ENCODE results near the gene OTUD7B.

OTUD7B gene

DNA sequence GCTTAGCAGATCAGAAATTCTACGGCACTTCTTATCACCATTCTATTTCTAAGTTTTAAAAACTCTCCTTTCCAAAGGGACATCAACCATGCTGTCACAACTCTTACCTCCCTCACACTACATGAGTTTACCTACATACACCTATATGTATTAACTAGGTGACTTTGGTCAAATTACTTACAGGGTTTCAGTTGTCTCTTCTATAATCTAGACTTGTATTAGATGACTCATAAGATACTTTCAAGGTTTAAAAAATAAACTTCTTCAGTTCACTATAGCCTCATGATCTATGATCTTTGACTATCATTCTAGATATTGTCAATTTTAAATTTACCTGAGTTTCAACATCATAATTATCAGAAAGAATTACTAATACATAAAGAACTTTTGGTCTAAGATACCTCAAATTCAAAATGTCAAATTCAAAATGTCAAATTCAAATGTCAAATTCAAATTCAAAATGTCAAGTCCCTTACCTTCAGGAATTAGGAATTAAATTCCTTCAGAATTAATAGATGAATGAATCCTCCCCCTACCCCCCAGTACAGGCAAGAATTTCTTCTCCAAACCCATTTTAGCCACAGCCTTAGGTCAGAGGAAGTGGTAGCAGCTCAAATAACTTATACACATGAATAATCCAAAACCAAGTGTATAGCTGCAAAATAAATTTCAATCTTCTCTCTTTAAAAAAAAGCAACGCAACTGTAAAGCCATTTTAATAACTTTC is 31.1 kb downstream of the OTUD7B start:
- no peak overlapping the region for H3K27ac ChIP-seq (ENCODE audit: low read depth, low read length)

DNA sequence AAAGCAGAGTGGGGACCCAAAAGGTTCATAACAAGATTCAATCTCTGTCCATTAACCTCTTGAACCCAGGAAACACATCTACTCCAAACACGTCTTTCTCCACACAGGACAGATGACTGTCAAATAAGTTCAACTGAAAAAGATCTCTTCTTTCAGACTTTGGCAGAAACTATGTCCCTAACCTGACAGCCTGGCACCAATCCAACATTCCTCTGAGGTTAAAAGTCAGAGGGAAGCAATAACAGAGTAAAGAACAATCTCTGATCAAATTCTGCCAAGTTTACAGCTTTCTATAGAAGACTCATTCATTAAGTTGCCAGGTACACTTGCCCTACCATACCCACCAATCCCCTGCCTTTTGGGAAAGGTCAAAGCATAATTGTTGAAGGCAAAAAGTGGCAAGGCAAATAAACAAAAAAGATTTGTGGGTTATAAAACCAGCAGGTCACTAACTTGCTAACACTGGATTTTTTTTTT is 31.9 kb downstream of the OTUD7B start:
- no peaks in the 10 kb centered on the region for H3K27me3 ChIP-seq (ENCODE audit: control insufficient read depth, insufficient read depth, low read length)
- no peaks in the 10 kb centered on the region for H3K4me1 ChIP-seq (ENCODE audit: control insufficient read depth, insufficient read depth, low read length)
- H3K27ac ChIP-seq (ENCODE audit: low read depth, low read length): no peak overlapping the region; the same call in 1 of the 2 replicates
- H3K36me3 ChIP-seq (ENCODE audit: control insufficient read depth, insufficient read depth, low read length): peaks cover 29% of the 10 kb centered on the region
- H3K9me3 ChIP-seq (ENCODE audit: control insufficient read depth, insufficient read depth, low read depth, low read length): no peaks in the 10 kb centered on the region
- no peak overlapping the region for H3K9ac ChIP-seq (ENCODE audit: low read length)
- H3K4me3 ChIP-seq (ENCODE audit: low read depth, low read length): no peak overlapping the region

More for the DNA sequence above, 31.1 kb downstream of the OTUD7B start:
- no peak overlapping the region for H3K9ac ChIP-seq (ENCODE audit: low read length)
- H3K4me1 ChIP-seq (ENCODE audit: control insufficient read depth, insufficient read depth, low read length): no peaks in the 10 kb centered on the region
- no peaks in the 10 kb centered on the region for H3K27me3 ChIP-seq (ENCODE audit: control insufficient read depth, insufficient read depth, low read length)
- H3K36me3 ChIP-seq (ENCODE audit: control insufficient read depth, insufficient read depth, low read length): peaks cover 24% of the 10 kb centered on the region
- no peak overlapping the region for H3K4me3 ChIP-seq (ENCODE audit: low read depth, low read length)
- H3K9me3 ChIP-seq (ENCODE audit: control insufficient read depth, insufficient read depth, low read depth, low read length): no peaks in the 10 kb centered on the region

DNA sequence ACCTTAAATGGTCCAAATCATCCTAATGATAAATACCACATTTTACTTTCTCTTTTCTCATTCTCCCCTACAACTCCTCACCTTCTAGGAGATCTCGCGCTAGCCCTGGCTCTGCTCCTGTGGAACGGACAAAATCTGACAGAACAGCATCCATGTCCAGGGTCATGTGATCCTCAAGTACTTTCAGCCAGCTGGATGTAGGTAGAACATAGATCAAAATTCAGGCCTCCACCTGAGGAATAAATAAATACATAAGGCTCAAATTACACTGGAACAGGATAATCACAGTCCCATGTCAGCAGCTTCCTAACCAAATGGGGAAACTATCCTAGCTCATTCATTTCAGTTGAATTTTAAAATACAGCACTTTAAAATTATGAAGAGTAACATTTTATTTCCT is 33.2 kb downstream of the OTUD7B start:
- Histone ChIP-seq H3K4me3 (ENCODE audit: low read depth, low read length) (no peak overlapping the region), H3K9me3 (ENCODE audit: control insufficient read depth, insufficient read depth, low read depth, low read length) (no peaks in the 10 kb centered on the region), H3K27ac (ENCODE audit: low read depth, low read length) (no peak overlapping the region), H3K27me3 (ENCODE audit: control insufficient read depth, insufficient read depth, low read length) (no peaks in the 10 kb centered on the region), H3K4me1 (ENCODE audit: control insufficient read depth, insufficient read depth, low read length) (no peaks in the 10 kb centered on the region), H3K9ac (ENCODE audit: low read length) (no peak overlapping the region), H3K36me3 (ENCODE audit: control insufficient read depth, insufficient read depth, low read length) (peaks cover 41% of the 10 kb centered on the region)

DNA sequence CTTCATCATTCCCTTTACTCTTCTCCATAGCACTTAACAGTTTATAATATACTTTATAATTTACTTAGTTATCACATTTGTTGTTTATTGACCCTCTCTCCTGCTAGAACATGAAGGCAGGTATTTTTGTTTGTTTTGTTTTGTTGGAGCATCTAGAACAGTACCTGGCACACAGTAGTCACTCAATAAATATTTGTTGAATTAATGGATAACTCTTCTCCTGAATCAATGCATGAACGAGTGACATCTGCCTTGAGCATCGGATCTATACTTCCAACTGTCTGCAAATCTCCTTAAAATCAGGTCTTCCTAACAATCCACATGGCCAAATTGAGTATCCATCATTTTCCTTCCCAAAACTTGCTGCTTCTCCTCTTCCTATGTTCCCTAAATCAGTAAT is 38.0 kb downstream of the OTUD7B start:
- Histone ChIP-seq H3K27me3 (ENCODE audit: control insufficient read depth, insufficient read depth, low read length) (no peaks in the 10 kb centered on the region), H3K9me3 (ENCODE audit: control insufficient read depth, insufficient read depth, low read depth, low read length) (no peaks in the 10 kb centered on the region), H3K9ac (ENCODE audit: low read length) (no peak overlapping the region), H3K4me1 (ENCODE audit: control insufficient read depth, insufficient read depth, low read length) (no peaks in the 10 kb centered on the region), H3K36me3 (ENCODE audit: control insufficient read depth, insufficient read depth, low read length) (peaks cover 80% of the 10 kb centered on the region), H3K27ac (ENCODE audit: low read depth, low read length) (no peak overlapping the region), H3K4me3 (ENCODE audit: low read depth, low read length) (no peak overlapping the region)

DNA sequence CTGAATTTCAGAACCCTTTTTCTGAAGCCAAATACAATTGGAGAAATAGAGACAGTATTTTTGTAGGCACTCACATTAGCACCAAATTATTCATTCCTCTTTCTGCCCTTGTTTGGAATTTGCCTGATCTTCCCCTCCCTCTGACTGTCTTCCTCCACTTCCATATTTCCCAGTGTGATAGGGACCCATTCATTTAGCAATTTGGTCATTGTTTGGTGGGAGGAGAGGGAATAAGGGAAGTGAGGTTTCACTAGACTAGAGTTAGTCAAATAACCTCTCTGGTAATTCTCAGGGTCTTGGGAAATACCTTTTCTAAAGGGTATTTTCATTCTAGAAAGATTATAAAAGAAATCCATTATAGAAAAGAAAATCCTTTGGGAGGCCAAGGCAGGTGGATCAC is 42.9 kb downstream of the OTUD7B start:
- no peaks in the 10 kb centered on the region for H3K4me1 ChIP-seq (ENCODE audit: control insufficient read depth, insufficient read depth, low read length)
- no peaks in the 10 kb centered on the region for H3K9me3 ChIP-seq (ENCODE audit: control insufficient read depth, insufficient read depth, low read depth, low read length)
- H3K36me3 ChIP-seq (ENCODE audit: control insufficient read depth, insufficient read depth, low read length): peaks cover 89% of the 10 kb centered on the region

DNA sequence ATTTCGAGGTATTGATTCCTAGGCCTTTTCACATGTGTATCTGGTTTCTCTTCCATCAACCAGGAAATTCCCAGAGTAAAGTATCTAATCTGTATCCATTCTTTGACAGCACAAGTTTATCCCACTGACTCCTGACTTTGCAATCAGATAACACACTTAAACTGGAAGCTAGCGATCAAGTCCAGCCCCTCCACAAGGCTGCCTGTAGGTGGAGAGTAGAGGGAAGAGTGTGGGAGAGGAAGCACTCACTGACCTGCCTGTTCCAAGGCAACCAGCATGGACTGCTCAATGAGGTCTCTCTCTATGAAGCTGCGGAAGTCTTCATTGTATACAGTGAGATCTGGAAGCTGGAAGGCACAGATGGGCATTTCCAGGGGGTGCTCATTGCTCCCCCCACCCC is 43.5 kb downstream of the OTUD7B start:
- peaks cover 88% of the 10 kb centered on the region for H3K36me3 ChIP-seq (ENCODE audit: control insufficient read depth, insufficient read depth, low read length)
- H3K9me3 ChIP-seq (ENCODE audit: control insufficient read depth, insufficient read depth, low read depth, low read length): no peaks in the 10 kb centered on the region
- no peak overlapping the region for H3K27ac ChIP-seq (ENCODE audit: low read depth, low read length)
- no peaks in the 10 kb centered on the region for H3K27me3 ChIP-seq (ENCODE audit: control insufficient read depth, insufficient read depth, low read length)
- H3K4me1 ChIP-seq (ENCODE audit: control insufficient read depth, insufficient read depth, low read length): no peaks in the 10 kb centered on the region
- H3K4me3 ChIP-seq (ENCODE audit: low read depth, low read length): no peak overlapping the region
- no peak overlapping the region for H3K9ac ChIP-seq (ENCODE audit: low read length)

More for the DNA sequence above, 42.9 kb downstream of the OTUD7B start:
- Histone ChIP-seq H3K4me3 (ENCODE audit: low read depth, low read length) (no peak overlapping the region), H3K27ac (ENCODE audit: low read depth, low read length) (no peak overlapping the region), H3K27me3 (ENCODE audit: control insufficient read depth, insufficient read depth, low read length) (no peaks in the 10 kb centered on the region), H3K9ac (ENCODE audit: low read length) (no peak overlapping the region)

DNA sequence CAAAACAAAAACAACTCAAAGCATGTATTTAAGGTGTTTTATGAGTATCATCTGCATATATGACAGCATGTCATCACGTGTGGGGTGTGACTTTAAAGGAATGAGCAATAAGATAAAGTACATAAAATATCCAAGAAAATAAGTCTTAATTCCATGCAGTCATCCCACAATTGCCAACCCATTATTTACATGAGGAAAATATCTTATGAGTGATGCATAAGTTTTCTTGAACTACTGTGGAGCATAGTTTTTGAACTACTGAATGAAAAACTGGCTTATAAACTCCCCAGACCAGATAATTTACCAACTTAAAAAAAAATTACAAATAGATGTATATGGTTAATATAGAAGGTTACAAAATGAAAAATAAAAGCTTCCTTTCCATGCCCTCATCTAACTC is 44.1 kb downstream of the OTUD7B start:
- peaks cover 81% of the 10 kb centered on the region for H3K36me3 ChIP-seq (ENCODE audit: control insufficient read depth, insufficient read depth, low read length)
- no peak overlapping the region for H3K9ac ChIP-seq (ENCODE audit: low read length)
- H3K4me1 ChIP-seq (ENCODE audit: control insufficient read depth, insufficient read depth, low read length): no peaks in the 10 kb centered on the region

DNA sequence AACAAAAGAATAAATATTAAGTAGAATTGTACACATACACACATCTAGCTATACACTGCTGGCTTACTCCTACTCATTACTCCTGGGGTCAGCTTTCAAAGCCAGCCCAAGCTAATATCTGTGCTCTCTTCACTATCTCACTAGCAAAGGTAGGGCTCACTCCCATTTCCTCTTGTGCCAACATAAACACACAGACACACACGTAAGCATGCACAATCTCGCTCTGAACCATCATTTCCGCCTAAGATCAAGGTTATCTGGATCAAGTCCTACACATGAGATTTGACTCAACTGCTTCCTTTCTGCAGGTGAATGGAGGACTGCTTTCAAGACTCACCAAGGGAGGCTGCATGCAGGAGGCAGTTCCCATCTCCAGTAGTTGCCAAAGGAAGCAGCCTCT is 45.1 kb downstream of the OTUD7B start:
- H3K4me1 ChIP-seq (ENCODE audit: control insufficient read depth, insufficient read depth, low read length): no peaks in the 10 kb centered on the region
- peaks cover 75% of the 10 kb centered on the region for H3K36me3 ChIP-seq (ENCODE audit: control insufficient read depth, insufficient read depth, low read length)
- no peaks in the 10 kb centered on the region for H3K9me3 ChIP-seq (ENCODE audit: control insufficient read depth, insufficient read depth, low read depth, low read length)
- H3K27ac ChIP-seq (ENCODE audit: low read depth, low read length): no peak overlapping the region
- H3K27me3 ChIP-seq (ENCODE audit: control insufficient read depth, insufficient read depth, low read length): no peaks in the 10 kb centered on the region
- H3K4me3 ChIP-seq (ENCODE audit: low read depth, low read length): no peak overlapping the region
- H3K9ac ChIP-seq (ENCODE audit: low read length): no peak overlapping the region

More for the DNA sequence above, 44.1 kb downstream of the OTUD7B start:
- H3K4me3 ChIP-seq (ENCODE audit: low read depth, low read length): no peak overlapping the region
- H3K9me3 ChIP-seq (ENCODE audit: control insufficient read depth, insufficient read depth, low read depth, low read length): no peaks in the 10 kb centered on the region
- H3K27ac ChIP-seq (ENCODE audit: low read depth, low read length): no peak overlapping the region
- no peaks in the 10 kb centered on the region for H3K27me3 ChIP-seq (ENCODE audit: control insufficient read depth, insufficient read depth, low read length)

DNA sequence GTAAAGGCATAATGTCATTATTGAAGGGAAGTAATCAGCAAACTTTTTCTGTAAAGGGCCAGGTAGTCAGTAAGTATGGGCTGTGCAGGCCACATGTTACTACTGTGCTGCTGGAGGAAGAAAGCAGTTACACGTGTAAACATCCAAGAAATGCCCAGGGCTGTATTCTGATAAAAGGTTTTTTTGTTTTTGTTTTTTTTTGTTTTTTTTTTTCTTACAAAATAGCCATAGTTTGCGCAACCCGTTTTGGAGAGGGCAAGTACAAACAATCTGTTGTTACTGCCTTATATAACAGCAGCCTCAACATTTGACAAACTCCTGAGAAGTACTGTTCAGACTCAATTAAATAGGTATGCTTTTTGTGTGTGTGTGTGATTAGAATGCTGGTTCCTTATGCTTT is 47.2 kb downstream of the OTUD7B start:
- H3K9me3 ChIP-seq (ENCODE audit: control insufficient read depth, insufficient read depth, low read depth, low read length): peaks cover 9% of the 10 kb centered on the region
- peaks cover 79% of the 10 kb centered on the region for H3K36me3 ChIP-seq (ENCODE audit: control insufficient read depth, insufficient read depth, low read length)
- H3K4me3 ChIP-seq (ENCODE audit: low read depth, low read length): no peak overlapping the region
- no peak overlapping the region for H3K27ac ChIP-seq (ENCODE audit: low read depth, low read length)
- no peaks in the 10 kb centered on the region for H3K4me1 ChIP-seq (ENCODE audit: control insufficient read depth, insufficient read depth, low read length)
- H3K9ac ChIP-seq (ENCODE audit: low read length): no peak overlapping the region
- H3K27me3 ChIP-seq (ENCODE audit: control insufficient read depth, insufficient read depth, low read length): no peaks in the 10 kb centered on the region

DNA sequence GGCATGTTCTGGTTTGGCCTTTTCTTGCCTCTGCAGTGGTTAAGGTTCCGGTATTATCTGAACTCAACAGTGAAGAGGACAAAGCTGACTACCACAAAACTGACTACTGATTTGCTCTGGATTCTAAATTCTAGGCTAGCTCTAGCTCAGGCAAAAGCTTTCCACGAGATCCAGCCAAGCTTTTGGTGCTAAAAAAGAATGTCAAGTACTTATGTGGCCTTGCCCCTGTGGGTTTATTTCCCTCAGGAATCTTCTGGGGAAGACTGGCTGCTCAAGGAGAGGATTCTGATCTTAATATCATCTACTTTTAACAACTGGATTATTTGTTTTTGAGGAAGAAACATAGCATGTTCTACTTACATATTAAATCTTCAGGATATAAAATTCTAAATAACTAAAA is 47.8 kb downstream of the OTUD7B start:
- Histone ChIP-seq H3K4me1 (ENCODE audit: control insufficient read depth, insufficient read depth, low read length) (no peaks in the 10 kb centered on the region), H3K9me3 (ENCODE audit: control insufficient read depth, insufficient read depth, low read depth, low read length) (peaks cover 15% of the 10 kb centered on the region), H3K27ac (ENCODE audit: low read depth, low read length) (no peak overlapping the region), H3K4me3 (ENCODE audit: low read depth, low read length) (no peak overlapping the region), H3K27me3 (ENCODE audit: control insufficient read depth, insufficient read depth, low read length) (no peaks in the 10 kb centered on the region), H3K9ac (ENCODE audit: low read length) (no peak overlapping the region), H3K36me3 (ENCODE audit: control insufficient read depth, insufficient read depth, low read length) (peaks cover 81% of the 10 kb centered on the region)

DNA sequence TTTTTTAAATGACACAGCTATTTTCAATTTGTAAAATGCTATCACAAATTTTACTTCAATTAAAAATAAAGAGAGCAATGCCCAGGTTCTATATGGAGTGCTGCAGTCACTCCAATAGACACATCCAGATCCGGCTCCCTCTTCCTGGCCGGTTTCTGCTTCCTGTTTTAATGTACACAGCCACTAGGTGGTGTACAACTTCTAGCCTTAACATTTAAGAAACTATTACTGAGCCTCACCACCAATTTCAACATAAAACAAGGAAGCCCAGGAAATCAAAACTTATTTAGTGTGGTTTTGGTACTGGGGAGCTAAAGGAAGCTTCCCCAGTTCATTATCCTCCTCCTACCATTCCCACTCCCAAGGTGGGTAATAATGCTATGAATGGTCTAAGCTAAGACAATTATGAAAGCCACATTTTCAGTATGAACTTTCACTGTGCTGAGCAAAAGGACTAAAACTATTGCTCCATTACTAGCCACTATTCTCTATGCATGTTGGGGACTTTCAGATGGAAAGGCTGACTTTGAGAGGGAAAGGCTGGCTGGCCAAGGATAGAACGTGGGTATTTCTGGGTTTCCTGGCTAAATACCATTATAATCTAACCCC is 48.4 kb downstream of the OTUD7B start:
- H3K27ac ChIP-seq (ENCODE audit: low read depth, low read length): no peak overlapping the region
- H3K27me3 ChIP-seq (ENCODE audit: control insufficient read depth, insufficient read depth, low read length): no peaks in the 10 kb centered on the region
- H3K4me3 ChIP-seq (ENCODE audit: low read depth, low read length): no peak overlapping the region
- no peak overlapping the region for H3K9ac ChIP-seq (ENCODE audit: low read length)
- no peaks in the 10 kb centered on the region for H3K4me1 ChIP-seq (ENCODE audit: control insufficient read depth, insufficient read depth, low read length)
- peaks cover 80% of the 10 kb centered on the region for H3K36me3 ChIP-seq (ENCODE audit: control insufficient read depth, insufficient read depth, low read length)
- H3K9me3 ChIP-seq (ENCODE audit: control insufficient read depth, insufficient read depth, low read depth, low read length): peaks cover 20% of the 10 kb centered on the region
